HG03571 (cell line): ENCODE measurements around the gene ZNF367.

Source experiments
- ATAC-seq: cut with Tn5 transposase; IDR thresholded peaks from one replicate; pipeline ENCODE4 v1.9.1; 2021; ENCODE audit not compliant: unreplicated experiment

Gene ZNF367

GRCh38 chr9:96437454-96437853 lies 19.3 kb upstream of the ZNF367 start:
- ATAC-seq = no peak

GRCh38 chr9:96436456-96437126 lies 18.4 kb upstream of the ZNF367 start:
- ATAC-seq = no peak

- no peak for ATAC-seq
Observed at GRCh38 chr9:96436063-96436455, 17.9 kb upstream of the ZNF367 start.

GRCh38 chr9:96435345-96435744 lies 17.2 kb upstream of the ZNF367 start:
- no peak for ATAC-seq

- no peak for ATAC-seq
Observed at GRCh38 chr9:96430377-96430776, 12.2 kb upstream of the ZNF367 start.

- no peak for ATAC-seq
Observed at GRCh38 chr9:96429732-96430131, 11.6 kb upstream of the ZNF367 start.

GRCh38 chr9:96425500-96426169 lies 7.5 kb upstream of the ZNF367 start:
- ATAC-seq = no peak

- no peak for ATAC-seq
Observed at GRCh38 chr9:96423985-96424336, 5.8 kb upstream of the ZNF367 start.

- no peak for ATAC-seq
Observed at GRCh38 chr9:96423322-96423984, 5.3 kb upstream of the ZNF367 start.

GRCh38 chr9:96420468-96421219 lies 2.5 kb upstream of the ZNF367 start:
- ATAC-seq = no peak

- ATAC-seq = no peak
Observed at GRCh38 chr9:96419691-96419969, 1.5 kb upstream of the ZNF367 start.

- ATAC-seq = peak; percentile 22
Observed at GRCh38 chr9:96418920-96419690, 935 bp upstream of the ZNF367 start.

GRCh38 chr9:96417661-96418082 lies 498 bp downstream of the ZNF367 start:
- ATAC-seq = peak; percentile 0

- ATAC-seq = peak; percentile 20
Observed at GRCh38 chr9:96417051-96417586, 1.1 kb downstream of the ZNF367 start.

GRCh38 chr9:96413302-96414221 lies 4.6 kb downstream of the ZNF367 start:
- no peak for ATAC-seq

GRCh38 chr9:96412174-96412913 lies 5.8 kb downstream of the ZNF367 start:
- no peak for ATAC-seq

- no peak for ATAC-seq
Observed at GRCh38 chr9:96411129-96411838, 6.9 kb downstream of the ZNF367 start.
